Endothelial cell of umbilical vein (primary cell): ENCODE measurements around the gene MIER1. TPM values are rescaled to one million over a fixed set of nuclear protein-coding genes. Genes with fewer than 3 reads are reported as not detected.

Experiments
- BruUV-seq: library from RNA; stranded (reverse); fragments of 400-500 nt; replicated peaks from 2 replicates; lab custom pipeline; 2021; lab: Mats Ljungman, UMichigan
- CTCF ChIA-PET: fragments of 300-600, 350-600 bp; sonication (Branson Sonifier 250); formaldehyde crosslinking; loops from one replicate; lab custom pipeline; 2021; ENCODE audit warnings: antibody characterized with exemption, inconsistent platforms; lab: Charles Lee
- POLR2A ChIA-PET: fragments of 300-600, 350-600 bp; sonication (Branson Sonifier 250); formaldehyde crosslinking; loops from one replicate; lab custom pipeline; 2021; ENCODE audit warnings: antibody characterized with exemption, inconsistent platforms; lab: Charles Lee
- DNase-seq: peaks from one replicate; pipeline ENCODE4 v3.0.0-alpha.2; 2011; ENCODE audit warnings: low read depth, low spot score
- FAIRE-seq: peaks from 2 replicates; lab custom pipeline; 2011; peaks lifted over from hg19 to GRCh38; lab: Jason Lieb, UNC
- H2AFZ ChIP-seq: 2 replicates; pipeline ENCODE4 v1.6.0; 2012; ENCODE audit warnings: low read depth, low read length, control low read depth, inconsistent platforms
- H3K27ac ChIP-seq: 2 replicates; pipeline ENCODE4 v1.5.1; 2011; ENCODE audit warnings: low read depth, mild to moderate bottlenecking, control low read depth, low read length, moderate library complexity; ENCODE audit not compliant: insufficient read depth
- H3K27me3 ChIP-seq, 2 experiments: 2 replicates each; pipeline versions ENCODE4 v1.6.0 to v1.6.1; 2011; ENCODE audit warnings: low read length in 2 of 2, mixed read lengths in 1 of 2; ENCODE audit not compliant: control insufficient read depth in 2 of 2, insufficient read depth in 2 of 2
- H3K36me3 ChIP-seq, 2 experiments: 2 replicates in 1 of 2; 3 replicates in 1 of 2; pipeline ENCODE4 v1.5.1; 2011; ENCODE audit warnings: low read length in 2 of 2, mild to moderate bottlenecking in 1 of 2, moderate library complexity in 1 of 2; ENCODE audit not compliant: control insufficient read depth in 2 of 2, insufficient read depth in 2 of 2; ENCODE audit errors: extremely low read depth in 1 of 2
- H3K4me1 ChIP-seq: 3 replicates; pipeline ENCODE4 v1.5.1; 2011; ENCODE audit warnings: mild to moderate bottlenecking, low read length; ENCODE audit not compliant: control insufficient read depth, insufficient read depth; ENCODE audit errors: extremely low read depth
- H3K4me2 ChIP-seq: 2 replicates; pipeline ENCODE4 v1.6.1; 2011; ENCODE audit warnings: low read length, control low read depth, mixed read lengths; ENCODE audit not compliant: insufficient read depth
- H3K4me3 ChIP-seq, 3 experiments: fragments of 200-600 bp in 1 of 3; sonication (generic), shearing (Covaris generic) in 1 of 3; replicated peaks in 1 of 3; 2 replicates each; pipeline ENCODE4 v1.5.1; 2011 to 2016; ENCODE audit warnings: control low read depth in 3 of 3, low read length in 3 of 3, mild to moderate bottlenecking in 2 of 3, inconsistent platforms in 1 of 3, low read depth in 1 of 3, moderate library complexity in 1 of 3; ENCODE audit not compliant: insufficient read depth in 1 of 3
- H3K79me2 ChIP-seq: 2 replicates; pipeline ENCODE4 v1.6.0; 2012; ENCODE audit warnings: low read length, inconsistent platforms; ENCODE audit not compliant: control insufficient read depth, insufficient read depth
- H3K9ac ChIP-seq: replicated peaks from 2 replicates; pipeline ENCODE3; 2011; ENCODE audit warnings: low read length, control low read depth; ENCODE audit not compliant: insufficient read depth; ENCODE audit errors: extremely low read depth
- H3K9me1 ChIP-seq: replicated peaks from 3 replicates; pipeline ENCODE4 v1.6.0; 2011; ENCODE audit warnings: mild to moderate bottlenecking, low read length; ENCODE audit not compliant: control insufficient read depth, insufficient read depth; ENCODE audit errors: extremely low read depth
- H3K9me3 ChIP-seq: replicated peaks from 2 replicates; pipeline ENCODE4 v1.5.1; 2012; ENCODE audit warnings: low read length, inconsistent platforms; ENCODE audit not compliant: control insufficient read depth, insufficient read depth
- H4K20me1 ChIP-seq: replicated peaks from 2 replicates; pipeline ENCODE3; 2011; ENCODE audit warnings: mild to moderate bottlenecking, low read length; ENCODE audit not compliant: control insufficient read depth, insufficient read depth; ENCODE audit errors: extremely low read depth
- FOS ChIP-seq: IDR thresholded peaks from 2 replicates; pipeline ENCODE4 v1.6.1; 2011; ENCODE audit warnings: mild to moderate bottlenecking, low read length, moderate library complexity, borderline replicate concordance; ENCODE audit not compliant: insufficient read depth
- MYC ChIP-seq: IDR thresholded peaks from one replicate; pipeline ENCODE4 v1.6.1; 2011; ENCODE audit warnings: mild to moderate bottlenecking, low read depth, low read length
- POLR2A ChIP-seq: IDR thresholded peaks from 2 replicates; pipeline ENCODE4 v1.6.1; 2012; ENCODE audit warnings: low read depth, mild to moderate bottlenecking, control low read depth, low read length
- POLR2AphosphoS5 ChIP-seq: IDR thresholded peaks from 2 replicates; pipeline ENCODE4 v1.6.1; 2012; ENCODE audit warnings: low read depth, mild to moderate bottlenecking, control low read depth, low read length, moderate library complexity; ENCODE audit not compliant: insufficient read depth
- dilution Hi-C: fragments of 300-500 bp; cut with MboI; formaldehyde crosslinking; loops from one replicate; pipeline ENCODE4 v1.15.0; 2019; ENCODE audit warnings: low sequenced_read_pairs; ENCODE audit not compliant: extremely low pct_ligation_motif_present
- intact Hi-C: fragments of 100-400 bp; cut with micrococcal nuclease; formaldehyde crosslinking; loops from one replicate; pipeline ENCODE4 v1.10.0; 2022
- polyA plus RNA-seq, 4 experiments: library from polyadenylated mRNA; depleted of rRNA in 3 of 4; stranded (reverse) in 3 of 4; unstranded in 1 of 4; fragments of >200 nt; gene quantifications; 2 replicates each; pipeline versions ENCODE4 v1.2.1 to v1.2.3, GENCODE V29; 2011 to 2012; ENCODE audit warnings: missing spikeins in 1 of 4
- total RNA-seq: library from RNA; stranded (reverse); gene quantifications from 2 replicates; pipeline ENCODE4 v1.2.3, GENCODE V29; 2021

The MIER1 gene
- total and polyA plus RNA-seq, 2 donors (not counting 3 experiments of a cell fraction or from before 2014, with no cell fraction given): 7.3 to 36.8 TPM

DNA sequence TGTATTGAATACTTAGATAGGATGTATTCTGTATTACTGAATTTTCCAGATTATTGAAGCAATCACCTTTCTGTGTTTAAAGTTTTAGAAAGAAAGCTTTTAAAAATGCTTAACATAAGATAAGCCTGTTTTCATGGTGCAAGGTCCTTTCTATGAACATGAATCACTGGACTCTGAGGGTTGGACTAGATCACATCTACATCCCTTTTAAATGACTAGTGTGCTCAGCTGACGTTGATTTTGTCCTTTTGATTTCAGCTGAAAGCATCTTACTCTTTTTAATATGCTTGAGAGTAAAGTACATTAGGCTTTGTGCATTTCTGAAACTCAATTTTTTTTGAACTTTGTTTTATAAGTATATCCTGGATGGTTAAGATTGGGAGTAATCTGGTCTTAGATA, 16.2 kb downstream of the MIER1 start:
- H3K27me3 ChIP-seq: no peaks in the 10 kb centered on the region
- DNase-seq (no peak), FAIRE-seq (no peak)
- no peak overlapping the region for H2AFZ ChIP-seq
- no peaks in the 10 kb centered on the region for H3K9me3 ChIP-seq
- no peaks in the 10 kb centered on the region for H3K9me1 ChIP-seq
- intact Hi-C loops (no loop called here), dilution Hi-C loops (no loop called here)
- peaks cover 28% of the 10 kb centered on the region for H3K4me1 ChIP-seq
- no peak for TF ChIP-seq POLR2AphosphoS5
- no peak overlapping the region for H3K9ac ChIP-seq
- ChIA-PET POLR2A (no interaction called here), CTCF (no interaction called here)
- no peaks in the 10 kb centered on the region for H3K36me3 ChIP-seq
- H3K79me2 ChIP-seq: peaks cover 85% of the 10 kb centered on the region
- H3K4me2 ChIP-seq: no peak overlapping the region
- no peak overlapping the region for H3K4me3 ChIP-seq
- H4K20me1 ChIP-seq: peaks cover 2% of the 10 kb centered on the region
- H3K27ac ChIP-seq: no peak overlapping the region
- no TSS peak for BruUV-seq

GRCh38 chr1:66943361-66943969, 18.7 kb downstream of the MIER1 start:
- H4K20me1 ChIP-seq: peaks cover 2% of the 10 kb centered on the region
- ChIA-PET CTCF (interaction anchor here (1.0 to 1.8 kb wide), 3 partner anchors 10 to 13 kb away, joined by 3 to 5 read pairs (median 4); no protein-coding TSS in a partner anchor), POLR2A (no interaction called here)
- no peaks in the 10 kb centered on the region for H3K27me3 ChIP-seq
- H3K4me1 ChIP-seq: peaks cover 35% of the 10 kb centered on the region
- peaks cover 1 to 6% of the 10 kb centered on the region in 2 experiments for H3K36me3 ChIP-seq
- dilution Hi-C loops (no loop called here), intact Hi-C loops (no loop called here)
- TF ChIP-seq POLR2A (no peak), POLR2AphosphoS5 (no peak), FOS (no peak), MYC (no peak)
- no peak overlapping the region for H3K4me3 ChIP-seq
- no peaks in the 10 kb centered on the region for H3K9me3 ChIP-seq
- no peaks in the 10 kb centered on the region for H3K9me1 ChIP-seq
- H2AFZ ChIP-seq: no peak overlapping the region
- H3K79me2 ChIP-seq: peaks cover 76% of the 10 kb centered on the region
- H3K27ac ChIP-seq: peak overlapping the region; percentile 60
- DNase-seq (peak; percentile 28), FAIRE-seq (no peak)
- no peak overlapping the region for H3K9ac ChIP-seq
- H3K4me2 ChIP-seq: no peak overlapping the region
- BruUV-seq: no TSS peak
